HG03571 (cell line): Measurements from ENCODE around the gene SMIM38.
A peak's percentile ranks its signal among the peaks of the same experiment; 100 is the strongest.

Source experiments
- ATAC-seq: cut with Tn5 transposase; IDR thresholded peaks from one replicate; pipeline ENCODE4 v1.9.1; 2021; ENCODE audit not compliant: unreplicated experiment

The SMIM38 gene

GRCh38 chr11:69157822-69158231 is 2.1 kb downstream of the SMIM38 start:
- no peak for ATAC-seq

DNA sequence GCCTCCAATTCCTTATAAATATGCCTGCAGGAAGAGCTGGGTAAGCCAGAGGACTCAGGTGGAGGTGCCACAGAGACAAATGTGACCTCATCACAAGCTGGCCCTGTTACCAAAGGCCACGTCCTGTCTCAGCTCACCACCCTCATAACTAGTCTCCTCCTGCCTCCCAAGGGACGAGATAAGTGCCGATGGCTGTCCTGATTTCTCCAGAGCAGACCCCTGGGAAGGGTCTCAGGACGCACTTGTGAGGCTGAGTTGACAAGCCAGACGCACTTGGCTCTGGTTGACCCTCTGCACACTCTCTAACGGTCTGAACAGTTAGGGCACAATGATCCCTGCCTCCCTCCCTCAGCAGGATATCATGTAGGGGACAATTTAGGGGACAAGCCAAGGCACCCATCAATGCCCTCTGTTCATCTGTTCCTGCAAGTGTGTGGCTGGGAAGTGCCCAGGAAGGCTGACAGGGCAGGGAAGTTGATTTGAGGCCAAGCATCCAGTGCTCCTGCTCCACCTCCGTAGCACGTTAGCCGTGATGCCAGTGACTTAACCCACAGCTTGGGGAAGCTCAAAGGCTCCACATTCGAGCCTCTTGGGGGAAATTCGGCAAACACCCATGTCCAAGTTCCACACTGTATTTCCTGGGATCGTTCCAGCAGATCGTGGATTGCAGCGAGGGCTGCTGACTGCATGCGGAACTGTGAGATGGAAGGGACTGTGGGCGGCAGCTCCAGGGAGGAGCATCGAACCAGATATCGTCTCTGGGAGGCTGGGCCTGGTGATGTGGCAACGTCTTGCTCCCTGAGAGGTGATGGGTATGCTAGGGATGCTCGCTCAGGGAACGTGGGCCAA is 2.8 kb downstream of the SMIM38 start:
- ATAC-seq: no peak

DNA sequence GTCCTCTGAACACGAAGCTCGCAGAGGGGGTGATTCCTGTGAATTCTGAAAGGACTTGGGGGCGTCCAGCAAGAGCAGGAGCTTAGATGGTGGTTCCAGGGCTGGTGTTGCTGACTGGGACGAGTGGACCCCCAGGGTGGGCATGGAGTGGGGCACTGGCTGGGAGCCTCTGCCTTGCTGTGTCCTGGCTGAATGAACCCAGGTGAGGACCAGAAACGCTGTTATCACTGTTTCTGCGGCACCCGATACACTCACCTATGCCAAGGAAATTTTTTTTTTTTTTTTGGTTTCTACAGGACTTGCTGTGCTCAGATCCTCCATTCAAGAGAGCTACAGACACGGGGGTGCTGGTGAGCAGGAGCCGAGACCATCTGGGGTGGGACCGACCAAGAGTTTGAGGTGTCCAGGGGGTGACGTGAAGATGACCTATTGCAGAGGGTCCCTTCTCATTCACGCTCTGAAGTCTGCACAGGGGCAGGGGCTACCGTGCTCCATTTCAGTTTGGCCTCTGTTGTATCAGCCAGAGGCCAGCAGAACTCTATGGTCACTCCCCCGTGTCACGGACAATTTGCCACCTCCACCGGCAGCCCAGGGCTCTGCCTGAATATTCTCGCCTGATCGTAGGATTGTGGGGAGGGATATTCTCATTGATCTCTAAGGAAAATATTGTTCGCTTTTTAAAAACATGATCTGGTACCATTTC is 3.6 kb downstream of the SMIM38 start:
- ATAC-seq: no peak

GRCh38 chr11:69160296-69161116 is 4.8 kb downstream of the SMIM38 start:
- ATAC-seq: no peak

DNA sequence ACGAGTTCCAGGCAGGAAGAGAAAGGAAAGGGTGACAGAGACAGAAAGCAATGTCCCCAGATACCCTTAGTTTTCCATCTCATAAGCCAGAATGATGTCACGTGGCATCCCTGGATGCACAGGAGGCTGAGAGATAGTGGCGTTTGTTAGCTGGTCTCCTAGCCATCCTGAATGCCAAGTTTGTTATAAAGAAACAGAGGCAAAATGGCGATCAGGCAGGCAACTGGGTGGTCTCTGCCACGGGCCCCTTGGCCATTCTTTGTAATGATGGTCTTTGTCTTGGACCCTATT is 5.3 kb downstream of the SMIM38 start:
- no peak for ATAC-seq

DNA sequence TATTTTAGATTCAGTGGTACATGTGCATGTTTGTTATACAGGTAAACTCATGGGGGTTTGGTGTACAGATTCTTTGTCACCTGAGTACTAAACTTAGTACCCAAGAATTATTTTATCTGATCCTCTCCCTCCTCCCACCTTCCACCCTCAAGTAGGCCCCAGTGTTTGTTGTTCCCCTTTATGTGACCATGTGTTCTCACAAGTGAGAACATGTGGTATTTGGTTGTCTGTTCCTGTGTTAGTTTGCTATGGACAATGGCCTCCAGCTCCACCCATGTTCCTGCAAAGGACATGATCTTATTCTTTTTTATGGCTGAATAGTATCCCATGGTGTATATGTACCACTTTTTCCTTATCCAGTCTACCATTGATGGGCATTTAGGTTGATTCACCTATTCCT is 6.8 kb downstream of the SMIM38 start:
- ATAC-seq: no peak

DNA sequence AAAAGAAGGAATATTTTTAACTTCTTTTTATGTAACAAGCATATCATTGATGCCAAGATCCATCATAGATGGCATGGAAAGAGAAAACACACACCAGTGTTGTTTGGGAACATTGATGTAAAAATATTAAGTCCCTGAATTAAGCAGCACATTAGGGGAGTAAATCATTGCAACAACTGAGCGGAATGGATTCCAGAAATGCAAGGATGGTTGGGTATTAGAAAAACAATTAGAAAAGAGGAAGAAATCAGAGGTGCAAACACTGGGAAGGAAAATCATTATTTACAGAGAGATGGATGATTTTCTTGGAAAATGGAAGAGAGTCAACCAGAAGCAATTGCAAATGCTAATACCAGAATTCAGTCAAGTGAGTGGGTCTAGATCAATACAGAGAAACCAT is 8.1 kb downstream of the SMIM38 start:
- ATAC-seq: no peak

- ATAC-seq: no peak
These were observed 9.1 kb downstream of the SMIM38 start for GRCh38 chr11:69164824-69165223.

GRCh38 chr11:69165775-69166174 is 10.0 kb downstream of the SMIM38 start:
- no peak for ATAC-seq

DNA sequence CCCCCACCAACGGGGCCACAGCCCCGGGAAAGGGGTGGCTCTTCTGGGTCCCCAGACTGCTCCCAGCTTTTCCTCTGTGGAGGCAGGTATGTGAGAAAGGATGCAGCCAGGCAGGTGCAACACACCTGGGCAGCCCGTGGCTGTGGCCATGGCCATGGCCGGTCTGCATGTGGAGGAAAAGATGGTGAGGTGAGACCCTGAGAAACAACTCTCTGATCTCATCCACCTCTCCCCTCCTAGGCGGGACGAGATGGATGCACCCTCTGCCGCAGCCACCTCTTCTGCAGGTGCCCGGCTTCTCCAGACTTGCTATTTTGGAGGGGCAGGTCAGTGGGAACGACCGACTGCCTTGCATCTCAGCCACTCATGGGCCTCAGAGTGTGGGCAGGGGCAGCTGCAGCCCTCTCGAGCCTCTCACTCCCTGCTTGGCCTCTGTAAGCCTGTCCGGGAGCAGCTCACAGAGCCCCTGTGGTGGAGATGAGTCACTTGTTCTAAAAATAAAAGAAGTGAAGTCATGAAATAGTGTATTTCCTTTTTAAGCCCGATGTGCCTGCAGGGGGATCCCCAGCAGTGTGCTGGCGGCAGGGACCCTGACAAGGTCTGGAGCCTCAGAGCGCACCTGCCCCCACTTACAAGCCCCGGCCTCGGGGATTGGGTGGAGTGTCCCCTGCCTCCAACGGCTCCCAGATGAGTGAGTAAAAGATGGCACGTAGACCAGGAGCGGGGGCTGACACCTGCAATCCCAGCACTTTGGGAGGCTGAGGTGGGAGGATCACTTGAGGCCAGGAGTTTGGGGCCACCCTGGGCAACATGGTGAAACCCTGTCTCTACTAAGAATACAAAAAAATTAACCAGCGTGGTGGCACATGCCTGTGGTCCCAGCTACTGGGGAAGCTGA is 10.7 kb downstream of the SMIM38 start:
- peak; percentile 86 for ATAC-seq

- no peak for ATAC-seq
These were observed 11.6 kb downstream of the SMIM38 start for GRCh38 chr11:69167130-69167915.

- ATAC-seq: no peak
These were observed 12.4 kb downstream of the SMIM38 start for GRCh38 chr11:69167916-69168691.

GRCh38 chr11:69169479-69169878 is 13.7 kb downstream of the SMIM38 start:
- no peak for ATAC-seq

GRCh38 chr11:69170704-69171103 is 15.0 kb downstream of the SMIM38 start:
- ATAC-seq: no peak

GRCh38 chr11:69171476-69172240 is 15.9 kb downstream of the SMIM38 start:
- ATAC-seq: no peak

DNA sequence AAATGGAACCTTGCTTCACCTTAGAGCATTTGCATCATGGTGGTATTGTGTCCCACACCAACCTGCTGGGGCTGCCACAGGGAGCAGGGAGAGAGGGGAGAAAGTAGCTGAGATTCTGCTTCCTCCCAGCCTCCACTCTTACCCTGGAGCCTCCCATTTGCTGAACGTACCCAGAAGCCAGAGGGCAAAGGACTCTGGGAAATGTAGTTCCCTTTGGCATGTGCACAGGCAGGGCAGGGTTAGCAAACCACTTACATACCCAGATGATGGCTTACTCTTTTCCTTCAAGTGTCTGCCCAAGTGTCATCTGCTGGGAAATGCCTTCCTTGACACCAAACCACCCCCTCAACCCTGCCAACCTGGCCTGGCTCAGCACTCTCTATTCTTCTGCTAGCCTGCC is 16.9 kb downstream of the SMIM38 start:
- ATAC-seq: no peak

GRCh38 chr11:69173331-69173730 is 17.6 kb downstream of the SMIM38 start:
- no peak for ATAC-seq

GRCh38 chr11:69173925-69174581 is 18.3 kb downstream of the SMIM38 start:
- no peak for ATAC-seq
